Parathyroid adenoma (tissue), 2 donors: ENCODE results near the gene NEK7.

ENCODE experiments used
- H2AFZ ChIP-seq: fragments of 300-600 bp; sonication (generic); one replicate; pipeline ENCODE4 v1.7.0; 2017; ENCODE audit warnings: antibody characterized with exemption, mild to moderate bottlenecking
- H3K27ac ChIP-seq: fragments of 300-600 bp; sonication (generic); one replicate; pipeline ENCODE4 v1.7.0; 2017
- H3K27me3 ChIP-seq: fragments of 300-600 bp; sonication (generic); one replicate; pipeline ENCODE4 v1.7.0; 2017; ENCODE audit warnings: low read length; ENCODE audit not compliant: control insufficient read depth, insufficient read depth
- H3K36me3 ChIP-seq: fragments of 300-600 bp; sonication (generic); one replicate; pipeline ENCODE4 v1.7.0; 2017; ENCODE audit warnings: low read length; ENCODE audit not compliant: control insufficient read depth, insufficient read depth
- H3K4me1 ChIP-seq: fragments of 300-600 bp; sonication (generic); one replicate; pipeline ENCODE4 v1.7.0; 2017; ENCODE audit warnings: control low read depth
- H3K4me2 ChIP-seq: fragments of 300-600 bp; sonication (generic); one replicate; pipeline ENCODE4 v1.7.0; 2017; ENCODE audit warnings: low read length
- H3K4me3 ChIP-seq: fragments of 300-600 bp; sonication (generic); one replicate; pipeline ENCODE4 v1.7.0; 2017; ENCODE audit warnings: low read depth, low read length
- H3K79me2 ChIP-seq: fragments of 300-600 bp; sonication (generic); one replicate; pipeline ENCODE4 v1.7.0; 2017; ENCODE audit warnings: control low read depth
- H3K9ac ChIP-seq: fragments of 300-600 bp; sonication (generic); one replicate; pipeline ENCODE4 v1.7.0; 2017; ENCODE audit warnings: mild to moderate bottlenecking
- H3K9me3 ChIP-seq: fragments of 300-600 bp; sonication (generic); one replicate; pipeline ENCODE4 v1.7.0; 2017; ENCODE audit warnings: low read length; ENCODE audit not compliant: control insufficient read depth
- CTCF ChIP-seq: fragments of 300-600 bp; sonication (generic); IDR thresholded peaks from one replicate; pipeline ENCODE4 v1.7.0; 2017; ENCODE audit warnings: antibody characterized with exemption, mild to moderate bottlenecking
- donor health status: primary hyperparathyroidism.

NEK7 gene

GRCh38 chr1:198135366-198135765 lies 21.4 kb upstream of the NEK7 start:
- Histone ChIP-seq H3K4me1 (no peaks in the 10 kb centered on the region), H2AFZ (no peak overlapping the region), H3K9ac (no peak overlapping the region), H3K4me3 (no peak overlapping the region), H3K27ac (no peak overlapping the region), H3K79me2 (no peaks in the 10 kb centered on the region), H3K4me2 (no peak overlapping the region), H3K36me3 (no peaks in the 10 kb centered on the region), H3K27me3 (no peaks in the 10 kb centered on the region), H3K9me3 (no peaks in the 10 kb centered on the region)
- TF ChIP-seq CTCF = no peak

GRCh38 chr1:198141668-198142351 lies 15.0 kb upstream of the NEK7 start:
- Histone ChIP-seq H3K4me1 (no peaks in the 10 kb centered on the region), H3K79me2 (no peaks in the 10 kb centered on the region)
- no peak for TF ChIP-seq CTCF

GRCh38 chr1:198143797-198144196 lies 13.0 kb upstream of the NEK7 start:
- TF ChIP-seq CTCF = no peak
- H3K27ac ChIP-seq = no peak overlapping the region
- H3K4me2 ChIP-seq = no peak overlapping the region

More at GRCh38 chr1:198141668-198142351, 15.0 kb upstream of the NEK7 start:
- Histone ChIP-seq H2AFZ (no peak overlapping the region), H3K27ac (no peak overlapping the region), H3K27me3 (no peaks in the 10 kb centered on the region), H3K36me3 (no peaks in the 10 kb centered on the region), H3K4me3 (no peak overlapping the region), H3K4me2 (no peak overlapping the region), H3K9ac (no peak overlapping the region), H3K9me3 (no peaks in the 10 kb centered on the region)

GRCh38 chr1:198147216-198147615 lies 9.6 kb upstream of the NEK7 start:
- no peak for TF ChIP-seq CTCF
- Histone ChIP-seq H3K79me2 (no peaks in the 10 kb centered on the region), H3K4me1 (no peaks in the 10 kb centered on the region), H3K9ac (no peak overlapping the region), H3K9me3 (no peaks in the 10 kb centered on the region), H3K36me3 (no peaks in the 10 kb centered on the region), H3K27me3 (no peaks in the 10 kb centered on the region), H2AFZ (no peak overlapping the region), H3K4me3 (no peak overlapping the region), H3K27ac (no peak overlapping the region), H3K4me2 (no peak overlapping the region)

More at GRCh38 chr1:198143797-198144196, 13.0 kb upstream of the NEK7 start:
- Histone ChIP-seq H3K4me3 (no peak overlapping the region), H3K9me3 (no peaks in the 10 kb centered on the region), H3K36me3 (no peaks in the 10 kb centered on the region), H3K79me2 (no peaks in the 10 kb centered on the region), H3K9ac (no peak overlapping the region), H2AFZ (no peak overlapping the region), H3K27me3 (no peaks in the 10 kb centered on the region), H3K4me1 (no peaks in the 10 kb centered on the region)

GRCh38 chr1:198150369-198150768 lies 6.4 kb upstream of the NEK7 start:
- H3K27ac ChIP-seq = no peak overlapping the region
- H3K9ac ChIP-seq = no peak overlapping the region
- no peaks in the 10 kb centered on the region for H3K4me1 ChIP-seq
- no peak for TF ChIP-seq CTCF
- no peak overlapping the region for H3K4me2 ChIP-seq
- H3K9me3 ChIP-seq = no peaks in the 10 kb centered on the region
- H3K27me3 ChIP-seq = no peaks in the 10 kb centered on the region
- no peak overlapping the region for H2AFZ ChIP-seq
- H3K79me2 ChIP-seq = no peaks in the 10 kb centered on the region
- H3K36me3 ChIP-seq = no peaks in the 10 kb centered on the region
- no peak overlapping the region for H3K4me3 ChIP-seq
